ENCODE results near the gene CHD9NB. TPM values are rescaled to one million over a fixed set of nuclear protein-coding genes. Genes with fewer than 3 reads are reported as not detected.

The CHD9NB gene
- total and polyA plus RNA-seq, 2 of the 4 experiments (the other 2 are of a cell fraction): 0.94 to 1.1 TPM

- TF ChIP-seq CTCF (conservative IDR thresholded peaks at IDR 0.05; ENCODE audit: low read depth, low read length) (no peak), ELK1 (IDR thresholded peaks at IDR 0.05; ENCODE audit: borderline replicate concordance, low read depth, low read length) (no peak), FOS (IDR thresholded peaks at IDR 0.05; ENCODE audit: low read depth, low read length) (peak; percentile 44; the same call in 1 of the 2 replicates), RFX5 (IDR thresholded peaks at IDR 0.05; ENCODE audit: low read depth, low read length) (no peak)
Observed at GRCh38 chr16:53099318-53100130, 46.8 kb upstream of the CHD9NB start (continued).

Measured in IMR-90 (cell line).